ENCODE measurements around the gene SLC27A2. TPM values are rescaled to one million over a fixed set of nuclear protein-coding genes. Genes with fewer than 3 reads are reported as not detected.

Gene SLC27A2
- total RNA-seq, 2 donors from 2014 or later, result 2.2 TPM; not detected in 1

- H3K4me3 ChIP-seq, result no peak overlapping the region
- no peaks in the 10 kb centered on the region for H3K36me3 ChIP-seq
- no peaks in the 10 kb centered on the region for H3K27me3 ChIP-seq (replicated peaks; ENCODE audit: insufficient read depth)
- no peaks in the 10 kb centered on the region for H3K9me3 ChIP-seq
- ATAC-seq (ENCODE audit: insufficient number of reproducible peaks, low FRiP score, low read depth) (no peak), DNase-seq (ENCODE audit: low spot score) (no peak)
- no peak for TF ChIP-seq CTCF (IDR thresholded peaks at IDR 0.05)
- H3K27ac ChIP-seq, result no peak overlapping the region
- H3K4me1 ChIP-seq (ENCODE audit: control insufficient read depth in 1 of 2, low read depth in 2 of 2), result peaks cover 0 to 6% of the 10 kb centered on the region in 2 donors
These were observed 44.1 kb upstream of the SLC27A2 start for GRCh38 chr15:50137893-50138292.

GRCh38 chr15:50138391-50138790 lies 43.6 kb upstream of the SLC27A2 start:
- no peak overlapping the region for H3K27ac ChIP-seq
- H3K36me3 ChIP-seq, result no peaks in the 10 kb centered on the region
- H3K9me3 ChIP-seq, result no peaks in the 10 kb centered on the region
- no peak overlapping the region for H3K4me3 ChIP-seq
- ATAC-seq (ENCODE audit: insufficient number of reproducible peaks, low FRiP score, low read depth) (no peak), DNase-seq (ENCODE audit: low spot score) (no peak)
- H3K27me3 ChIP-seq (replicated peaks; ENCODE audit: insufficient read depth), result no peaks in the 10 kb centered on the region
- peaks cover 0 to 6% of the 10 kb centered on the region in 2 donors for H3K4me1 ChIP-seq (ENCODE audit: control insufficient read depth in 1 of 2, low read depth in 2 of 2)
- no peak for TF ChIP-seq CTCF (IDR thresholded peaks at IDR 0.05)

DNA sequence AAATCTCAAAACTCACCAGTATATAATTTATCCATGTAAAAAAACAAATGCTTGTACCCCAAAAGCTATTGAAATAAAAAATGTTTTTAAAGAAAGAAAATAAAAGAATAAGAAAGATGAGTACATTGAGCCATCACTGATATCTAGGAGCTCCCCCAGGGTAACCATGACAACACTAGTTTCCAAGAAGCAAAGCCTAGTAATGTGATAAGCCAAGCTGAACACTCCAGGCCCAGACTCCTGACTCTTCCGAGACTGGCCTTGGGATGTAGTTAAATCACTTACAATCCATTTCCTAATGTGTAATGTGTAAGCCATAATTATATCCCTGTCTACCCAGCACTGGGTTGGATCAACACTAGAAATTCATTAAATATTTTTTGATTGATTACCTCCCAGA lies 41.9 kb upstream of the SLC27A2 start:
- H3K27me3 ChIP-seq (replicated peaks; ENCODE audit: insufficient read depth), result no peaks in the 10 kb centered on the region

GRCh38 chr15:50140983-50141382 lies 41.0 kb upstream of the SLC27A2 start:
- no peaks in the 10 kb centered on the region for H3K4me1 ChIP-seq (ENCODE audit: control insufficient read depth in 1 of 2, low read depth in 2 of 2)
- no peak overlapping the region for H3K4me3 ChIP-seq
- no peak overlapping the region for H3K27ac ChIP-seq
- no peaks in the 10 kb centered on the region for H3K27me3 ChIP-seq (replicated peaks; ENCODE audit: insufficient read depth)
- no peak for DNase-seq (ENCODE audit: low spot score)
- ATAC-seq (ENCODE audit: insufficient number of reproducible peaks, low FRiP score, low read depth), result no peak
- no peak for TF ChIP-seq CTCF (IDR thresholded peaks at IDR 0.05)
- no peaks in the 10 kb centered on the region for H3K36me3 ChIP-seq
- H3K9me3 ChIP-seq, result no peaks in the 10 kb centered on the region

More for the DNA sequence above, 41.9 kb upstream of the SLC27A2 start:
- Histone ChIP-seq H3K36me3 (no peaks in the 10 kb centered on the region), H3K4me3 (no peak overlapping the region), H3K4me1 (ENCODE audit: control insufficient read depth in 1 of 2, low read depth in 2 of 2) (peaks cover 0 to 3% of the 10 kb centered on the region in 2 donors), H3K9me3 (no peaks in the 10 kb centered on the region), H3K27ac (no peak overlapping the region)
- TF ChIP-seq CTCF (IDR thresholded peaks at IDR 0.05), result no peak
- DNase-seq (ENCODE audit: low spot score), result no peak
- no peak for ATAC-seq (ENCODE audit: insufficient number of reproducible peaks, low FRiP score, low read depth)

GRCh38 chr15:50141856-50142255 lies 40.1 kb upstream of the SLC27A2 start:
- DNase-seq (ENCODE audit: low spot score) (no peak), ATAC-seq (ENCODE audit: insufficient number of reproducible peaks, low FRiP score, low read depth) (no peak)
- Histone ChIP-seq H3K9me3 (no peaks in the 10 kb centered on the region), H3K36me3 (no peaks in the 10 kb centered on the region), H3K4me1 (ENCODE audit: control insufficient read depth in 1 of 2, low read depth in 2 of 2) (no peaks in the 10 kb centered on the region), H3K27me3 (replicated peaks; ENCODE audit: insufficient read depth) (no peaks in the 10 kb centered on the region), H3K27ac (no peak overlapping the region), H3K4me3 (no peak overlapping the region)
- TF ChIP-seq CTCF (IDR thresholded peaks at IDR 0.05), result no peak
